SJCRH30 (cell line): Measurements from ENCODE around the gene KIAA0753. TPM values are rescaled to one million over a fixed set of nuclear protein-coding genes. Genes with fewer than 3 reads are reported as not detected.
"Not testable (repeated sequence)": the region's sequence is repeated elsewhere in the genome, so short reads cannot be mapped to it uniquely, and the experiment has no call there.

Experiments used
- DNase-seq, 2 experiments: peaks; one replicate each; pipeline ENCODE4 v3.0.0-alpha.2; 2015 to 2020
- H3K27ac ChIP-seq: fragments of 250-450 bp; sonication (Bioruptor Pico); 2 replicates; pipeline ENCODE4 v1.5.1; 2020; ENCODE audit warnings: mild to moderate bottlenecking, moderate library complexity
- H3K27me3 ChIP-seq: fragments of 250-450 bp; sonication (Bioruptor Pico); 2 replicates; pipeline ENCODE4 v1.5.1; 2020; ENCODE audit warnings: mild to moderate bottlenecking, moderate library complexity
- H3K36me3 ChIP-seq: fragments of 250-450 bp; sonication (Bioruptor Pico); 2 replicates; pipeline ENCODE4 v1.5.1; 2020; ENCODE audit warnings: mild to moderate bottlenecking, moderate library complexity
- H3K4me1 ChIP-seq: fragments of 250-450 bp; sonication (Bioruptor Pico); 2 replicates; pipeline ENCODE4 v1.5.1; 2020; ENCODE audit warnings: mild to moderate bottlenecking, moderate library complexity
- H3K4me3 ChIP-seq: fragments of 250-450 bp; sonication (Bioruptor Pico); 2 replicates; pipeline ENCODE4 v1.5.1; 2020; ENCODE audit warnings: mild to moderate bottlenecking, moderate library complexity
- H3K9me3 ChIP-seq: fragments of 250-450 bp; sonication (Bioruptor Pico); replicated peaks from 2 replicates; pipeline ENCODE4 v1.5.1; 2020; ENCODE audit warnings: mild to moderate bottlenecking, moderate library complexity
- total RNA-seq: library from RNA; depleted of rRNA; stranded (reverse); fragments of >200 nt; shearing (Covaris generic); gene quantifications from 2 replicates; pipeline ENCODE4 v1.2.3, GENCODE V29; 2014

Gene KIAA0753
- total RNA-seq, 1 experiment from 2014 or later: 14.3 TPM

GRCh38 chr17:6603744-6604325, 36.7 kb downstream of the KIAA0753 start:
- H3K27me3 ChIP-seq: no peaks in the 10 kb centered on the region
- peak; percentile 19 to 45 for DNase-seq
- H3K9me3 ChIP-seq: no peaks in the 10 kb centered on the region
- no peak overlapping the region for H3K27ac ChIP-seq
- H3K4me1 ChIP-seq: no peaks in the 10 kb centered on the region
- peaks cover 8% of the 10 kb centered on the region for H3K36me3 ChIP-seq
- no peak overlapping the region for H3K4me3 ChIP-seq

GRCh38 chr17:6602141-6602540, 38.4 kb downstream of the KIAA0753 start:
- H3K27me3 ChIP-seq: no peaks in the 10 kb centered on the region
- no peaks in the 10 kb centered on the region; the same call in 1 of the 2 replicates for H3K4me1 ChIP-seq
- DNase-seq: no peak
- H3K4me3 ChIP-seq: no peak overlapping the region
- H3K9me3 ChIP-seq: no peaks in the 10 kb centered on the region
- peaks cover 3% of the 10 kb centered on the region for H3K36me3 ChIP-seq
- no peak overlapping the region for H3K27ac ChIP-seq

GRCh38 chr17:6599364-6599763, 41.1 kb downstream of the KIAA0753 start:
- H3K27me3 ChIP-seq: no peaks in the 10 kb centered on the region
- peaks cover 14% of the 10 kb centered on the region for H3K4me1 ChIP-seq
- H3K27ac ChIP-seq: no peak overlapping the region
- DNase-seq: no peak
- H3K9me3 ChIP-seq: no peaks in the 10 kb centered on the region
- no peak overlapping the region for H3K4me3 ChIP-seq
- peaks cover 9% of the 10 kb centered on the region for H3K36me3 ChIP-seq

- DNase-seq: no peak
- Histone ChIP-seq H3K9me3 (no peaks in the 10 kb centered on the region), H3K27me3 (no peaks in the 10 kb centered on the region), H3K27ac (no peak overlapping the region), H3K4me3 (no peak overlapping the region), H3K4me1 (peaks cover 14% of the 10 kb centered on the region), H3K36me3 (peaks cover 11% of the 10 kb centered on the region)
Measured at GRCh38 chr17:6597727-6598126, 42.8 kb downstream of the KIAA0753 start.

GRCh38 chr17:6596941-6597340, 43.6 kb downstream of the KIAA0753 start:
- DNase-seq: no peak
- Histone ChIP-seq H3K27me3 (no peaks in the 10 kb centered on the region), H3K36me3 (peaks cover 11% of the 10 kb centered on the region), H3K4me1 (peaks cover 14% of the 10 kb centered on the region), H3K9me3 (no peaks in the 10 kb centered on the region), H3K27ac (peak overlapping the region; percentile 4; the same call in 1 of the 2 replicates), H3K4me3 (no peak overlapping the region)

- peak in 1 of 2 experiments; percentile 11 for DNase-seq
- Histone ChIP-seq H3K36me3 (peaks cover 11% of the 10 kb centered on the region), H3K4me3 (no peak overlapping the region), H3K9me3 (no peaks in the 10 kb centered on the region), H3K27ac (peak overlapping the region; percentile 4; the same call in 1 of the 2 replicates), H3K27me3 (no peaks in the 10 kb centered on the region), H3K4me1 (peaks cover 14% of the 10 kb centered on the region)
Measured at GRCh38 chr17:6596511-6596910, 44.0 kb downstream of the KIAA0753 start.

- peak overlapping the region; percentile 30 for H3K27ac ChIP-seq
- H3K4me1 ChIP-seq: peaks cover 14% of the 10 kb centered on the region
- DNase-seq: peak; percentile 39 to 66
- no peaks in the 10 kb centered on the region for H3K9me3 ChIP-seq
- peaks cover 11% of the 10 kb centered on the region for H3K36me3 ChIP-seq
- no peaks in the 10 kb centered on the region for H3K27me3 ChIP-seq
- H3K4me3 ChIP-seq: no peak overlapping the region
Measured at GRCh38 chr17:6596081-6596480, 44.4 kb downstream of the KIAA0753 start.

GRCh38 chr17:6593371-6593770, 47.1 kb downstream of the KIAA0753 start:
- not testable (repeated sequence) for DNase-seq, H3K4me3 ChIP-seq, H3K27me3 ChIP-seq, H3K9me3 ChIP-seq, H3K27ac ChIP-seq
- Histone ChIP-seq H3K36me3 (peaks cover 17% of the 10 kb centered on the region), H3K4me1 (peaks cover 14% of the 10 kb centered on the region)

GRCh38 chr17:6592173-6592572, 48.3 kb downstream of the KIAA0753 start:
- peaks cover 18% of the 10 kb centered on the region for H3K36me3 ChIP-seq

GRCh38 chr17:6591599-6592158, 48.8 kb downstream of the KIAA0753 start:
- Histone ChIP-seq H3K27ac (no peak overlapping the region), H3K4me3 (no peak overlapping the region), H3K27me3 (no peaks in the 10 kb centered on the region), H3K9me3 (no peaks in the 10 kb centered on the region), H3K36me3 (peaks cover 22% of the 10 kb centered on the region), H3K4me1 (peaks cover 11% of the 10 kb centered on the region)
- DNase-seq: no peak

More at GRCh38 chr17:6592173-6592572, 48.3 kb downstream of the KIAA0753 start:
- H3K27ac ChIP-seq: no peak overlapping the region
- no peak overlapping the region for H3K4me3 ChIP-seq
- H3K4me1 ChIP-seq: peaks cover 14% of the 10 kb centered on the region
- H3K27me3 ChIP-seq: no peaks in the 10 kb centered on the region
- DNase-seq: no peak
- no peaks in the 10 kb centered on the region for H3K9me3 ChIP-seq

- H3K4me1 ChIP-seq: no peaks in the 10 kb centered on the region
- H3K27ac ChIP-seq: no peak overlapping the region
- H3K9me3 ChIP-seq: no peaks in the 10 kb centered on the region
- DNase-seq: no peak
- no peak overlapping the region for H3K4me3 ChIP-seq
- H3K27me3 ChIP-seq: no peaks in the 10 kb centered on the region
- H3K36me3 ChIP-seq: peaks cover 34% of the 10 kb centered on the region
Measured at GRCh38 chr17:6589266-6589946, 51.1 kb downstream of the KIAA0753 start.

GRCh38 chr17:6588165-6588564, 52.3 kb downstream of the KIAA0753 start:
- no peak for DNase-seq

GRCh38 chr17:6587310-6587709, 53.2 kb downstream of the KIAA0753 start:
- no peak for DNase-seq
- Histone ChIP-seq H3K4me3 (no peak overlapping the region), H3K36me3 (peaks cover 33% of the 10 kb centered on the region), H3K9me3 (no peaks in the 10 kb centered on the region), H3K27ac (no peak overlapping the region), H3K27me3 (no peaks in the 10 kb centered on the region), H3K4me1 (no peaks in the 10 kb centered on the region)

More at GRCh38 chr17:6588165-6588564, 52.3 kb downstream of the KIAA0753 start:
- no peaks in the 10 kb centered on the region for H3K27me3 ChIP-seq
- no peak overlapping the region for H3K27ac ChIP-seq
- no peak overlapping the region for H3K4me3 ChIP-seq
- H3K36me3 ChIP-seq: peaks cover 33% of the 10 kb centered on the region
- H3K9me3 ChIP-seq: no peaks in the 10 kb centered on the region
- no peaks in the 10 kb centered on the region for H3K4me1 ChIP-seq

- Histone ChIP-seq H3K36me3 (peaks cover 27% of the 10 kb centered on the region), H3K9me3 (no peaks in the 10 kb centered on the region)
Measured at GRCh38 chr17:6583411-6583810, 57.1 kb downstream of the KIAA0753 start.

GRCh38 chr17:6580625-6581024, 59.9 kb downstream of the KIAA0753 start:
- peaks cover 12% of the 10 kb centered on the region for H3K36me3 ChIP-seq
- peak; percentile 58 to 70 for DNase-seq

More at GRCh38 chr17:6583411-6583810, 57.1 kb downstream of the KIAA0753 start:
- Histone ChIP-seq H3K27me3 (no peaks in the 10 kb centered on the region), H3K4me3 (no peak overlapping the region), H3K27ac (no peak overlapping the region), H3K4me1 (no peaks in the 10 kb centered on the region)
- no peak for DNase-seq

More at GRCh38 chr17:6580625-6581024, 59.9 kb downstream of the KIAA0753 start:
- H3K27ac ChIP-seq: no peak overlapping the region
- H3K9me3 ChIP-seq: no peaks in the 10 kb centered on the region
- H3K27me3 ChIP-seq: no peaks in the 10 kb centered on the region
- no peak overlapping the region for H3K4me3 ChIP-seq
- no peaks in the 10 kb centered on the region for H3K4me1 ChIP-seq
